ENCODE data around the gene ASB6. TPM values are rescaled to one million over a fixed set of nuclear protein-coding genes. Genes with fewer than 3 reads are reported as not detected.

ASB6 gene
- polyA plus RNA-seq, 2 donors = 14.4 to 15.1 TPM

DNA sequence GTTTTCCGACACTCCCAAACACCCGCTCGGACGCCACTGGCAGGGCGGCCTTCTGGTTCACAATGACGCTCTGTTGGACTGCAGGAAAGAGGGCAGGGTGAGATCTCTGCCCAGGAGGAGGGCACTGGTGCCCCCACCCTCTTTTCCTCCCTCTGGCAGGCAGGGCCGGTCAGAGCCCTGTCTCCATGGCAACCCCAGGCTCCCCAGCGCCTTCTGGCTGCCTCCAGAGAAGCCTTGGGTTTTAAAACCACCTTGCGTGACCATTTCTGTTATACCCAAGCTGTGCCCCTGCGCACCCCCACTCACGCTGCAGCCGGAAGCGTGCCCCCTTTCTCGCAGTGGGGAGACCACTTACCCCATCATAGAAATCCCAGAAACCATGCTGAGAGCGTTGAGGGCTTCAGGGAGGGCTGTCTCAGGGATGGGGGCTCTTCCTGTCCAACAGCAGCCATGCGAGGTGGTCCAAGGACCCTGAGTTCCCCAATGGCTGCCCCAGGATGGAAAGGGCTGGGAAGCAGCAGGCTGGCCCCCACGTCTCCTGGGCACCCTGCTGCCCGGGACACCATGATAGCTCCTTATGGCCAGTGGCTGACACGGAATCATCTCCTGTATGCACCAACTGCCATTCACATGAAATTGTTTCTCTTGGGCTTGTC lies 28.3 kb downstream of the ASB6 start:
- Histone ChIP-seq H3K4me1 (ENCODE audit: control insufficient read depth in 2 of 2, insufficient read depth in 2 of 2, low read length in 1 of 2) (peaks cover 0 to 15% of the 10 kb centered on the region in 2 donors), H3K27me3 (ENCODE audit: control insufficient read depth in 1 of 2, insufficient read depth in 2 of 2, low read length in 2 of 2) (no peaks in the 10 kb centered on the region), H3K27ac (ENCODE audit: low read depth in 2 of 2, low read length in 1 of 2) (no peak overlapping the region), H3K36me3 (ENCODE audit: control insufficient read depth in 2 of 2, insufficient read depth in 2 of 2, low read length in 1 of 2) (no peaks in the 10 kb centered on the region), H3K9me3 (ENCODE audit: control insufficient read depth in 2 of 2, insufficient read depth in 1 of 2, low read depth in 1 of 2, low read length in 1 of 2) (no peaks in the 10 kb centered on the region), H3K4me3 (ENCODE audit: low read depth in 1 of 2, low read length in 2 of 2) (no peak overlapping the region)
- WGBS, 2 donors = 62 to 66% methylated on average over 15 to 19 of the region's 19 CpGs

DNA sequence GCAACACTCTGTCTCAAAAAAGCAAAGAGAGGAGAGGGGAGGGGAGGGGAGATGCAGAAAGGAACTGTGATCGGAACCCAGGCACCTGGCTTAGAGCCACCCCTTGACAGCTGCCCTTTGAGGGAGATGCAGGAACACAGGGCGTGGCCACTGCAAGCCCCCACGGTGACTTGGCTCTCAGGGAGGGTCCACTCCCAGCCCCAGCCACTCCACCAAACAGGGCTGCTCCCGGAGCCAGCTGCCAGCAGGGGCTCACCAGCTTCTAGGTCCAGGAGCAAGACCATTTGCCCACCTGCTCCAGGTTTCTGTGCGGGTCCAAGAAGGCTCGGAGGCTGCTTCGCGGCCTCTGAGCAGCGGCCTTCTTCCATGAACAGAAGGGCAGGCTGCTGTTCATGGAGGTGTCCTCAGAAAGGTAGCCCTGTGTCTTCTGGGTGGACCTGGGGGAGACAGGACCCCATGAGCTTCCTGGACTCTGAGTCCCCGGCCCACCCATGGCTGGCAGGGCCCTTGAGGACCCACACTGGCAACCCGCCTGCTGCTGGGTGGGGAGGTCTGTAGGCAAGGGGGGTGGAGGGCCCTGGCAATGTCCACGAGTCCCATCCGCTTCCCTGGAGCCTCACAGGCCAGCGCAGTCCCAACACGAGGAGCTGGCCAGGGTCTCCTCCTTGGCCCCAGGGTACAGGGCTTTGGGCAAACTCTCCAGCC lies 29.0 kb downstream of the ASB6 start:
- Histone ChIP-seq H3K9me3 (ENCODE audit: control insufficient read depth in 2 of 2, insufficient read depth in 1 of 2, low read depth in 1 of 2, low read length in 1 of 2) (no peaks in the 10 kb centered on the region), H3K4me1 (ENCODE audit: control insufficient read depth in 2 of 2, insufficient read depth in 2 of 2, low read length in 1 of 2) (peaks cover 3 to 15% of the 10 kb centered on the region in 2 donors), H3K4me3 (ENCODE audit: low read depth in 1 of 2, low read length in 2 of 2) (no peak overlapping the region), H3K27ac (ENCODE audit: low read depth in 2 of 2, low read length in 1 of 2) (no peak overlapping the region), H3K27me3 (ENCODE audit: control insufficient read depth in 1 of 2, insufficient read depth in 2 of 2, low read length in 2 of 2) (no peaks in the 10 kb centered on the region), H3K36me3 (ENCODE audit: control insufficient read depth in 2 of 2, insufficient read depth in 2 of 2, low read length in 1 of 2) (no peaks in the 10 kb centered on the region)
- WGBS, 2 donors = 75 to 76% methylated on average over 15 of the region's 15 CpGs

GRCh38 chr9:129612123-129612522 lies 29.8 kb downstream of the ASB6 start:
- no peaks in the 10 kb centered on the region for H3K9me3 ChIP-seq (ENCODE audit: control insufficient read depth in 2 of 2, insufficient read depth in 1 of 2, low read depth in 1 of 2, low read length in 1 of 2)
- H3K27ac ChIP-seq (ENCODE audit: low read depth in 2 of 2, low read length in 1 of 2) = no peak overlapping the region
- no peaks in the 10 kb centered on the region for H3K27me3 ChIP-seq (ENCODE audit: control insufficient read depth in 1 of 2, insufficient read depth in 2 of 2, low read length in 2 of 2)
- no peak overlapping the region for H3K4me3 ChIP-seq (ENCODE audit: low read depth in 1 of 2, low read length in 2 of 2)
- WGBS, 2 donors = 69 to 75% methylated on average over 7 of the region's 7 CpGs
- no peaks in the 10 kb centered on the region for H3K36me3 ChIP-seq (ENCODE audit: control insufficient read depth in 2 of 2, insufficient read depth in 2 of 2, low read length in 1 of 2)
- peaks cover 3 to 22% of the 10 kb centered on the region in 2 donors for H3K4me1 ChIP-seq (ENCODE audit: control insufficient read depth in 2 of 2, insufficient read depth in 2 of 2, low read length in 1 of 2)

DNA sequence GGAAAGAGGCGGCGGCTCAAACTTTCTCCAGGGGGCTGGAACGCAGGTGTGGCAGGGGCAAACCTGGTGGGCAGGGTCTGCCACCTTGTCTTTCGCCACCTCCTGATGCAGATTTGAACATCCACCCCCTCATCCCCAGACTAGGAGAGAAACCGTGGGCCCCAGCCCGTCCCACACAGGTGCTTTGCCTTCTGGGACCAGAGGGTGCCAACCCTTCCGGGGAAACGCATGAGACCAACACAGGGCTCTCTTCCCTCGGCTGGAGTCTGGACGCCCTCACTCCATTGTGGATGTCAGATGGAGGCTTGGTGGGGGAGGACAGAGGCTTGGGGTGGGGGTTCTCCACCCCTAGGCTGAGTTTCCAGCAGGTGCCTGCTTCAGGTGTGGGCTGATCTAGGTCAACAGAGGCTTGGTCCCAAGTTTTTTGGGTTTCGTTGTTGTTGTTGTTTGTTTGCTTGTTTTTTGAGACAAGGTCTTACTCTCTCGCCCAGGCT lies 30.6 kb downstream of the ASB6 start:
- Histone ChIP-seq H3K36me3 (ENCODE audit: control insufficient read depth in 2 of 2, insufficient read depth in 2 of 2, low read length in 1 of 2) (no peaks in the 10 kb centered on the region), H3K27ac (ENCODE audit: low read depth in 2 of 2, low read length in 1 of 2) (no peak overlapping the region), H3K27me3 (ENCODE audit: control insufficient read depth in 1 of 2, insufficient read depth in 2 of 2, low read length in 2 of 2) (no peaks in the 10 kb centered on the region), H3K4me1 (ENCODE audit: control insufficient read depth in 2 of 2, insufficient read depth in 2 of 2, low read length in 1 of 2) (peaks cover 3 to 24% of the 10 kb centered on the region in 2 donors), H3K9me3 (ENCODE audit: control insufficient read depth in 2 of 2, insufficient read depth in 1 of 2, low read depth in 1 of 2, low read length in 1 of 2) (no peaks in the 10 kb centered on the region), H3K4me3 (ENCODE audit: low read depth in 1 of 2, low read length in 2 of 2) (peak overlapping the region in 1 of 2 donors; percentile 68)
- WGBS, 2 donors = 24 to 27% methylated on average over 12 of the region's 12 CpGs

DNA sequence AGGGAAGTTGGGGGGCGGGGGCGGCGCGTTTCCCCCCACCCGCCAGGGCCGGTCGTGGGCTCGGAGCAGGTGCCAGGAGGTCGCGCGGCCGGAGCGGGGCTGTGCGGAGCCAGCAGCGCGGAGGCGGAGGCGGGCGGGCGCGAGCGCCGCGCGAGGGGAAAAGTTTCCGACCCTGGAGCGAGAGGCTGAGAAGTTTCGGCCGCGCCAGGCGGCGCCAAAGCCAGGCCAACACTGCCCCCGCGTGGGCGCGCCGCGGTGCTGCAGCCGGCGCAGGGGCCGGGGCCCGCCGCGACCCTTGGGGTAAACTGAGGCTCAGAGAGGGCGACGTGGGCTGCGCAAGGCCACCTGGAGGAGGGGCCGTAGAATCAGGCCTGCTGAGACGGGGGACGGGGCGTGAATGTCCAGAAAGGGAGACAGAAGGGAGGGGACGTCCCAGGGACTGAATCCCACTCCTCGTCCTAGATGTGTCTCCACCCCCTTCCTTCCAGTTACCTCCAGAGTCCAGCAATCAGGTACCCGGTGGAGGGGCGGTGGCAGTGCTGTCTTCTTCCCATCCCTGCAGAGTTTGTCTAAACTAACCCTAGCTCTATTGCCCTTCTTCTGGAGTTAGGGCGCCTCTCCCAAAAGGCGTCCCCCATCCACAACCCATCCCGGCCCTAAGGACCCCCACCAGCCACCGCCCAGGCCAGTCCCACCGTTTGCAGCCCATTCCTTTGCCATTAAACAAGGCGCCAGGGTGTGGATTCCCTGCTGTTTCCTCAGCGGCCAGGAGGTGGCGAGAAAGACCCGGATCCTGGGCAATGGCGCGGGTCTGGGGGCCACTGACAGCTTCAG lies 31.3 kb downstream of the ASB6 start:
- peaks cover 3 to 24% of the 10 kb centered on the region in 2 donors for H3K4me1 ChIP-seq (ENCODE audit: control insufficient read depth in 2 of 2, insufficient read depth in 2 of 2, low read length in 1 of 2)
- H3K36me3 ChIP-seq (ENCODE audit: control insufficient read depth in 2 of 2, insufficient read depth in 2 of 2, low read length in 1 of 2) = no peaks in the 10 kb centered on the region
- no peaks in the 10 kb centered on the region for H3K9me3 ChIP-seq (ENCODE audit: control insufficient read depth in 2 of 2, insufficient read depth in 1 of 2, low read depth in 1 of 2, low read length in 1 of 2)
- 1 to 2% methylated on average over 64 to 66 of the region's 66 CpGs for WGBS, 2 donors
- H3K27ac ChIP-seq (ENCODE audit: low read depth in 2 of 2, low read length in 1 of 2) = peak overlapping the region; percentile 65 to 89
- no peaks in the 10 kb centered on the region for H3K27me3 ChIP-seq (ENCODE audit: control insufficient read depth in 1 of 2, insufficient read depth in 2 of 2, low read length in 2 of 2)
- H3K4me3 ChIP-seq (ENCODE audit: low read depth in 1 of 2, low read length in 2 of 2) = peak overlapping the region; percentile 45 to 68

DNA sequence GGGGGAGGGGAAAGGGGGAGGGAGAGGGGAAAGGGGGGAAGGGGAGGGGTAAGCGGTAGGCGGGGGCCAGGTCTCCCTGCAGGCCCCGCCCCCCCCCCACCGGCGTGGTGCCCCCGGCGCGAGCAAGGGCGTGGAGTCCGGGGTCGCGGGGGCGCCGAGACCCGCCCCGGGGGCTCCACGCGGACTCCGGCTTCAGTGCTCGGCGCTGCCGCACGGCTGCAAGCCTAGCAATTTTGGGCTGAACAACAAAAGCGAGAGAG lies 31.8 kb downstream of the ASB6 start:
- Histone ChIP-seq H3K4me3 (ENCODE audit: low read depth in 1 of 2, low read length in 2 of 2) (peak overlapping the region; percentile 45 to 68), H3K27ac (ENCODE audit: low read depth in 2 of 2, low read length in 1 of 2) (peak overlapping the region; percentile 65 to 89), H3K36me3 (ENCODE audit: control insufficient read depth in 2 of 2, insufficient read depth in 2 of 2, low read length in 1 of 2) (no peaks in the 10 kb centered on the region), H3K4me1 (ENCODE audit: control insufficient read depth in 2 of 2, insufficient read depth in 2 of 2, low read length in 1 of 2) (peaks cover 3 to 24% of the 10 kb centered on the region in 2 donors), H3K9me3 (ENCODE audit: control insufficient read depth in 2 of 2, insufficient read depth in 1 of 2, low read depth in 1 of 2, low read length in 1 of 2) (no peaks in the 10 kb centered on the region), H3K27me3 (ENCODE audit: control insufficient read depth in 1 of 2, insufficient read depth in 2 of 2, low read length in 2 of 2) (no peaks in the 10 kb centered on the region)
- WGBS, 2 donors = 1 to 3% methylated on average over 15 to 24 of the region's 24 CpGs

- Histone ChIP-seq H3K4me1 (ENCODE audit: control insufficient read depth in 2 of 2, insufficient read depth in 2 of 2, low read length in 1 of 2) (peaks cover 3 to 24% of the 10 kb centered on the region in 2 donors), H3K27me3 (ENCODE audit: control insufficient read depth in 1 of 2, insufficient read depth in 2 of 2, low read length in 2 of 2) (no peaks in the 10 kb centered on the region), H3K9me3 (ENCODE audit: control insufficient read depth in 2 of 2, insufficient read depth in 1 of 2, low read depth in 1 of 2, low read length in 1 of 2) (no peaks in the 10 kb centered on the region), H3K4me3 (ENCODE audit: low read depth in 1 of 2, low read length in 2 of 2) (peak overlapping the region; percentile 12 to 45), H3K27ac (ENCODE audit: low read depth in 2 of 2, low read length in 1 of 2) (peak overlapping the region; percentile 88 to 89), H3K36me3 (ENCODE audit: control insufficient read depth in 2 of 2, insufficient read depth in 2 of 2, low read length in 1 of 2) (no peaks in the 10 kb centered on the region)
- WGBS, 2 donors = 12 to 19% methylated on average over 21 to 29 of the region's 30 CpGs
Measured at GRCh38 chr9:129609486-129610212, 32.3 kb downstream of the ASB6 start.

- no peaks in the 10 kb centered on the region for H3K27me3 ChIP-seq (ENCODE audit: control insufficient read depth in 1 of 2, insufficient read depth in 2 of 2, low read length in 2 of 2)
- WGBS, 2 donors = 79 to 80% methylated on average over 27 of the region's 27 CpGs
- H3K9me3 ChIP-seq (ENCODE audit: control insufficient read depth in 2 of 2, insufficient read depth in 1 of 2, low read depth in 1 of 2, low read length in 1 of 2) = no peaks in the 10 kb centered on the region
- H3K27ac ChIP-seq (ENCODE audit: low read depth in 2 of 2, low read length in 1 of 2) = peak overlapping the region; percentile 88 to 89
- H3K4me3 ChIP-seq (ENCODE audit: low read depth in 1 of 2, low read length in 2 of 2) = no peak overlapping the region
- H3K4me1 ChIP-seq (ENCODE audit: control insufficient read depth in 2 of 2, insufficient read depth in 2 of 2, low read length in 1 of 2) = peaks cover 3 to 24% of the 10 kb centered on the region in 2 donors
- no peaks in the 10 kb centered on the region for H3K36me3 ChIP-seq (ENCODE audit: control insufficient read depth in 2 of 2, insufficient read depth in 2 of 2, low read length in 1 of 2)
Measured at GRCh38 chr9:129608561-129609481, 33.1 kb downstream of the ASB6 start.
